Stomach (tissue), 9 donors: ENCODE results near the gene ACYP2. TPM values are rescaled to one million over a fixed set of nuclear protein-coding genes. Genes with fewer than 3 reads are reported as not detected.

Experiments used
- DNase-seq, 2 donors: peaks; one replicate each; pipeline versions ENCODE4 v3.0.0 to v3.0.0-alpha.2; 2013 to 2019
- H3K27ac ChIP-seq, 5 donors: fragments of 200-600 bp in 4 of 5; sonication (generic) in 4 of 5; one replicate each; pipeline ENCODE4 v1.5.1; 2013 to 2019; ENCODE audit warnings: mild to moderate bottlenecking in 1 of 5, moderate library complexity in 1 of 5
- H3K27me3 ChIP-seq, 3 donors: fragments of 200-600 bp; sonication (generic); one replicate each; pipeline ENCODE4 v1.5.1; 2017 to 2019; ENCODE audit warnings: mixed run types in 1 of 3
- H3K36me3 ChIP-seq, 4 donors: fragments of 200-600 bp; sonication (generic); 1 replicate in 3 of 4; 2 replicates in 1 of 4; pipeline ENCODE4 v1.5.1; 2016 to 2019
- H3K4me1 ChIP-seq, 4 donors: fragments of 200-600 bp; sonication (generic); one replicate each; pipeline ENCODE4 v1.5.1; 2016 to 2019
- H3K4me3 ChIP-seq, 4 donors: fragments of 200-600 bp; sonication (generic) in 3 of 4; one replicate each; pipeline ENCODE4 v1.5.1; 2016 to 2019; ENCODE audit warnings: mild to moderate bottlenecking in 1 of 4
- H3K9me3 ChIP-seq, 4 donors: fragments of 200-600 bp; sonication (generic); one replicate each; pipeline ENCODE4 v1.5.1; 2016 to 2019
- EP300 ChIP-seq: sonication (generic); formaldehyde crosslinking; IDR thresholded peaks from one replicate; pipeline ENCODE4 v1.6.1; 2017; ENCODE audit warnings: antibody characterized with exemption
- POLR2A ChIP-seq, 4 donors: fragments of 450-650 bp; IDR thresholded peaks; one replicate each; pipeline ENCODE4 v1.6.1; 2016; ENCODE audit warnings: antibody characterized with exemption in 4 of 4, control low read depth in 2 of 4, mild to moderate bottlenecking in 1 of 4, moderate library complexity in 1 of 4
- POLR2AphosphoS5 ChIP-seq, 3 donors: sonication (generic); formaldehyde crosslinking; IDR thresholded peaks; one replicate each; pipeline ENCODE4 v1.6.1; 2016; ENCODE audit warnings: antibody characterized with exemption in 3 of 3
- WGBS, 5 donors: extraction: QIAGEN DNeasy Blood & Tissue Kit in 3 of 5; methylation state at CpG; one replicate each; pipeline versions ENCODE4 v1.1.5 to v1.1.7; 2013 to 2018; 5-methylcytosine and 5-hydroxymethylcytosine counted together
- intact Hi-C: fragments of 100-400 bp; cut with DNase I; formaldehyde crosslinking; loops from one replicate; pipeline ENCODE4 v1.15.1; 2023; ENCODE audit warnings: low total_unique reads
- polyA plus RNA-seq, 3 donors: library from polyadenylated mRNA; stranded (reverse); fragments of 200-250 nt; gene quantifications; one replicate each; pipeline ENCODE4 v1.2.3, GENCODE V29; 2013
- total RNA-seq, 5 donors: library from RNA; depleted of rRNA; stranded (reverse); fragments of >200 nt; gene quantifications; one replicate each; pipeline versions ENCODE4 v1.1.0 to v1.2.3, GENCODE V29; 2014 to 2016
- TF ChIP-seq, protein P1 (sequence below), 7 experiments: fragments of 450-650 bp in 4 of 7; fragments of 200-600 bp in 3 of 7; sonication (generic) in 3 of 7; IDR thresholded peaks; one replicate each; pipeline ENCODE4 v1.5.1; 2016 to 2019; ENCODE audit warnings: antibody characterized with exemption in 7 of 7, control low read depth in 2 of 7, mild to moderate bottlenecking in 1 of 7
- donor health status: healthy with polysubstance abuse.
- donor health status: Bipolar disorder and iron deficiency.
- donor health status: healthy.

The ACYP2 gene
- total and polyA plus RNA-seq, 8 donors: 4.3 to 42.0 (median 21.7) TPM

DNA sequence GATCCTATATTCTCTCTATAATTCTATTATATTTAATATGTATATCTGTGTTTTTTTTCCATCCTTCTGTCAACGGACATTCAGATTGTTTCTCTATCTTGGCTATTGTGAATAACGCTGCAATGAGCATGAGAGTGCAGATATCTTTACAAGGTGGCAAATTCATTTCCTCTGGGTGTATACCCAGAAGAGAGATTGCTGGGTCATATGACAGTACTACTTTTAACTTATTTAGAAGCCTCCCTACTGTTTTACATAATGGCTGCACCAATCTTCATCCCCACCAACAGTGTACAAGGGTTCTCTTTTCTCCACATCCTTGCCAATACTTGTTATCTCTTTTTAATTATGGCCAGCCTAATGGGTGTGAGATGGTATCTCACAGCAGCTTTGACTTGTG is 74.1 kb downstream of the ACYP2 start:
- WGBS, 5 donors: 79 to 91% (median 83%) methylated on average over 2 of the region's 2 CpGs

DNA sequence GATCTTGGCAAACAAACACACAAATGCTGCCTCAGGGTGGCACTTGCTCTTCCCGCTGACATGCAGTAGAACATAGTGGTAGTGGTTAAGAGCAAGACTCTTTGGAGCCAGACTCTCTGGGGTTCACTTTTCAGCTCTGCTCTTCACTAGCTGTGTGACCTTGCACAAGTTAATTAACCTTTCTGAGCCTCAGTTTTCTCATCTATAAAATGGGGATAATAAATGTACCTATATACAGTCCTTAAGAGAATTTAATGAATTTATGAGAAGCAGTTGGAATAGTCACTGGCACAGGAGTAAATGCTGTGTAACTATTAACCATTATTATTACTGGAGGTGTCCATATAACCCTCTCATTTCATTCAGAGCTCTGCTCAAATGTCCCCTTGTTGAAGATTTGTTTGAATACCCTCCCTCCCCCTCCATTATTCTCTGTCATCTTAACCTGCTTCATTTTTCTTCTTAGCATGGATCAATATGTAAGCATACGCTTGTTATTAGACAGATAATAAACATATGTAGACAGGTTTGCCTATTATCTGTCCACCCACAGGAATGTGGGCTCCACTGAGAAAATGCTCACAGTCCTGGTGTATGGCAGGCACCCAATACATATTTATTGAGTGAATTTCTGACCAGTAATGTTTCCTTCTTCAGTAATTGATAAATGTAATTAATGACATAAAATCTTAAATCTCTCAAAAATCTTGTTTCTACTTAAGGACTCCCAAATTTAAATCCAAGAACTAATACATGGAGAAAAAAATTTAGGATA is 76.1 kb downstream of the ACYP2 start:
- Histone ChIP-seq H3K27ac (no peak overlapping the region), H3K9me3 (no peaks in the 10 kb centered on the region)
- 91 to 98% (median 94%) methylated on average over 2 of the region's 2 CpGs for WGBS, 5 donors

More for the DNA sequence above, 74.1 kb downstream of the ACYP2 start:
- Histone ChIP-seq H3K27ac (no peak overlapping the region), H3K4me1 (no peaks in the 10 kb centered on the region), H3K9me3 (no peaks in the 10 kb centered on the region), H3K36me3 (peaks cover 0 to 6% (median 3%) of the 10 kb centered on the region in 4 donors), H3K27me3 (no peaks in the 10 kb centered on the region), H3K4me3 (no peak overlapping the region)
- no peak for DNase-seq
- TF ChIP-seq POLR2AphosphoS5 (IDR thresholded peaks at IDR 0.05) (no peak), POLR2A (IDR thresholded peaks at IDR 0.05) (no peak), EP300 (no peak)
- TF ChIP-seq, protein P1, sequence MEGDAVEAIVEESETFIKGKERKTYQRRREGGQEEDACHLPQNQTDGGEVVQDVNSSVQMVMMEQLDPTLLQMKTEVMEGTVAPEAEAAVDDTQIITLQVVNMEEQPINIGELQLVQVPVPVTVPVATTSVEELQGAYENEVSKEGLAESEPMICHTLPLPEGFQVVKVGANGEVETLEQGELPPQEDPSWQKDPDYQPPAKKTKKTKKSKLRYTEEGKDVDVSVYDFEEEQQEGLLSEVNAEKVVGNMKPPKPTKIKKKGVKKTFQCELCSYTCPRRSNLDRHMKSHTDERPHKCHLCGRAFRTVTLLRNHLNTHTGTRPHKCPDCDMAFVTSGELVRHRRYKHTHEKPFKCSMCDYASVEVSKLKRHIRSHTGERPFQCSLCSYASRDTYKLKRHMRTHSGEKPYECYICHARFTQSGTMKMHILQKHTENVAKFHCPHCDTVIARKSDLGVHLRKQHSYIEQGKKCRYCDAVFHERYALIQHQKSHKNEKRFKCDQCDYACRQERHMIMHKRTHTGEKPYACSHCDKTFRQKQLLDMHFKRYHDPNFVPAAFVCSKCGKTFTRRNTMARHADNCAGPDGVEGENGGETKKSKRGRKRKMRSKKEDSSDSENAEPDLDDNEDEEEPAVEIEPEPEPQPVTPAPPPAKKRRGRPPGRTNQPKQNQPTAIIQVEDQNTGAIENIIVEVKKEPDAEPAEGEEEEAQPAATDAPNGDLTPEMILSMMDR (IDR thresholded peaks at IDR 0.05): no peak
- intact Hi-C loops: no loop called here

DNA sequence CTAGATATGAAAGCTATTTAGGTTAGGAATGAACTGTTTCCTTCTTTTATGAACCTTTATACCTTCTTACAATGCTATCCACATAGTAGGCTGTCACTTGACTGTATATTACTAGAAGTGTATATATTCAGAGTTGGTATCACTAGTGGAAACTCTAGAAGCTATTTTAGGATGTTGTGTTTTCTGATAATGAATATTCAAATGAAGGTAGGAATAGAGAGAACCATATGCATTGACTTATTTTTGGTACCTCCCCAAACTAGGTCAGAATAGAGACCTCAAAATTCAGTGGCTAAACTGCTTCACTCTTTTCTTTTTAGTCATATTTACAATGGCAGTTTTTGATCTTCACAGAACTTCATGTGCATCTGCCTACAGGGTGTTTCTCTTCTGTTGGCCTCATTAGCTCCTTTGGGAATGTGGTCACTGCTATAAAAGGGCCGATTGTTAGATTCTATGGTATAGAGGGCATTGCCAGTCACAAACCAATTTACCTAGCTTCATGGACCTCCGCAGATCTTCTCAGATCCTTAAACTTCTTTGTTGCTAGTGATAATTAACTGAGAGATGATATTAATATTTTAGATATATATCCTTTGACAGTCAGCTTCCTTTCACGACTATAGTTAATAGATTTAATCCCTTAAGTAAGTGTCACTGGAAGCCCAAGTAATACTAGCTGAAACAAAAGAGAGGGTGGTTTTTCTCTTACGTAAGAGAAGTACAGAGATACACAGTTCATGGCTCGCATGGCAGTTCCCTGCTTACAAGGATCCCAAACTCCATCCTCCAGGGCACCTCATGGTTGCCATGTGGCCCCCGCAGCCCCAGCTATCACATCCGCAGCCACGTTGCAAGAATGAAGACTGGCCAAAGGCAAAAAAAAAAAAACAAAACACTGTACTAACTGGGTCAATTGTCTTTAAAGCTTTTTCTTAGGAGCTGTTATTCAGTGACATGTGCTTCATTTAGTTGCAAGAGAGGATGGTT is 79.6 kb downstream of the ACYP2 start:
- no peak for DNase-seq
- 91 to 98% (median 95%) methylated on average over 8 of the region's 8 CpGs for WGBS, 5 donors

More for the DNA sequence above, 76.1 kb downstream of the ACYP2 start:
- TF ChIP-seq, protein P1 (IDR thresholded peaks at IDR 0.05): no peak
- TF ChIP-seq POLR2AphosphoS5 (IDR thresholded peaks at IDR 0.05): no peak
- TF ChIP-seq EP300: no peak
- no peak for TF ChIP-seq POLR2A (IDR thresholded peaks at IDR 0.05)
- no peaks in the 10 kb centered on the region for H3K4me1 ChIP-seq
- intact Hi-C loops: no loop called here
- no peak for DNase-seq
- H3K27me3 ChIP-seq: no peaks in the 10 kb centered on the region
- H3K36me3 ChIP-seq: peaks cover 0 to 6% (median 3%) of the 10 kb centered on the region in 4 donors
- no peak overlapping the region for H3K4me3 ChIP-seq

DNA sequence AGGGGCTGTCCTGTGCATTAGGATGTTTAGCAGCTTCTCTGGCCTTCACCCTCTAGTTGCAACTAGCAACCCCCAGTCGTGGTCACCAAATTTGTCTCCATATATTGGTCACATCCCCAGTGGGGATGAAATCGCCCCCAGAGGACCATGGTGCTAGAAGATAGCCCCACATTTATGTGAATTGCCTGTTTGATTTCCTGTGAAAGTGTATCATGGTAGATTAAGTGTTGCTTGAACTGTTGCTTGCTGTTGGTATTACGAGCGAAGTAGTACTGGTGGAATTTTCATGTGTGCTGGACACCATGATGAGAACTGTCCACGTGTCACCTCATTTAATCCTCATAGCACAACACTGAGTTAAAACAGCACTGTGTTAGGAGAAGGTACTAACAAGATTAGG is 81.2 kb downstream of the ACYP2 start:
- no peaks in the 10 kb centered on the region for H3K9me3 ChIP-seq
- WGBS, 5 donors: 91 to 95% (median 94%) methylated on average over 5 of the region's 5 CpGs
- H3K4me3 ChIP-seq: no peak overlapping the region
- no peaks in the 10 kb centered on the region for H3K27me3 ChIP-seq
- no peak for DNase-seq
- intact Hi-C loops: no loop called here
- TF ChIP-seq, protein P1 (IDR thresholded peaks at IDR 0.05): no peak
- TF ChIP-seq POLR2A (IDR thresholded peaks at IDR 0.05): no peak
- no peak for TF ChIP-seq EP300
- TF ChIP-seq POLR2AphosphoS5 (IDR thresholded peaks at IDR 0.05): no peak
- H3K27ac ChIP-seq: no peak overlapping the region
- no peaks in the 10 kb centered on the region for H3K4me1 ChIP-seq
- no peaks in the 10 kb centered on the region for H3K36me3 ChIP-seq

More for the DNA sequence above, 79.6 kb downstream of the ACYP2 start:
- H3K4me1 ChIP-seq: no peaks in the 10 kb centered on the region
- TF ChIP-seq EP300 (no peak), POLR2A (IDR thresholded peaks at IDR 0.05) (no peak), POLR2AphosphoS5 (IDR thresholded peaks at IDR 0.05) (no peak)
- TF ChIP-seq, protein P1 (IDR thresholded peaks at IDR 0.05): no peak
- no peaks in the 10 kb centered on the region for H3K36me3 ChIP-seq
- no peak overlapping the region for H3K4me3 ChIP-seq
- H3K9me3 ChIP-seq: no peaks in the 10 kb centered on the region
- no peaks in the 10 kb centered on the region for H3K27me3 ChIP-seq
- H3K27ac ChIP-seq: no peak overlapping the region
- intact Hi-C loops: no loop called here
